Thymus (tissue), 11 donors: ENCODE measurements around the gene GSG1L2. TPM values are rescaled to one million over a fixed set of nuclear protein-coding genes. Genes with fewer than 3 reads are reported as not detected.

Source experiments
- DNase-seq, 9 donors: peaks; one replicate each; pipeline ENCODE4 v3.0.0-alpha.2; 2013; ENCODE audit warnings: low spot score in 9 of 9, low read depth in 6 of 9, missing footprints in 1 of 9
- H3K27ac ChIP-seq, 2 donors: one replicate each; pipeline ENCODE4 v1.5.1; 2013; ENCODE audit warnings: control low read depth in 1 of 2, low read depth in 1 of 2, low read length in 1 of 2, mild to moderate bottlenecking in 1 of 2, moderate library complexity in 1 of 2
- H3K27me3 ChIP-seq, 2 donors: one replicate each; pipeline ENCODE4 v1.5.1; 2013; ENCODE audit warnings: low read length in 1 of 2; ENCODE audit not compliant: control insufficient read depth in 2 of 2, insufficient read depth in 1 of 2
- H3K36me3 ChIP-seq, 2 donors: one replicate each; pipeline ENCODE4 v1.5.1; 2013; ENCODE audit warnings: low read length in 1 of 2, mild to moderate bottlenecking in 1 of 2, moderate library complexity in 1 of 2; ENCODE audit not compliant: control insufficient read depth in 2 of 2, insufficient read depth in 2 of 2
- H3K4me1 ChIP-seq, 2 donors: one replicate each; pipeline ENCODE4 v1.5.1; 2013; ENCODE audit warnings: low read length in 2 of 2; ENCODE audit not compliant: control insufficient read depth in 2 of 2, insufficient read depth in 2 of 2
- H3K4me3 ChIP-seq, 2 donors: one replicate each; pipeline ENCODE4 v1.5.1; 2013; ENCODE audit warnings: low read length in 2 of 2, control low read depth in 1 of 2, mild to moderate bottlenecking in 1 of 2
- H3K9me3 ChIP-seq, 2 donors: one replicate each; pipeline ENCODE4 v1.5.1; 2013; ENCODE audit warnings: low read length in 1 of 2, mild to moderate bottlenecking in 1 of 2; ENCODE audit not compliant: control insufficient read depth in 2 of 2, insufficient read depth in 1 of 2
- WGBS: extraction: QIAGEN DNeasy Blood & Tissue Kit; methylation state at CpG from one replicate; pipeline ENCODE4 v1.1.7; 2013; 5-methylcytosine and 5-hydroxymethylcytosine counted together
- polyA plus RNA-seq: library from polyadenylated mRNA; stranded (reverse); fragments of 200-250 nt; gene quantifications from one replicate; pipeline ENCODE4 v1.2.3, GENCODE V29; 2013
- total RNA-seq: library from RNA; stranded (reverse); fragments of 120-200 nt; gene quantifications from one replicate; pipeline ENCODE4 v1.2.4, GENCODE V29; 2013
- donor health status: healthy.

GSG1L2 gene
- total and polyA plus RNA-seq, 2 donors, result not detected

DNA sequence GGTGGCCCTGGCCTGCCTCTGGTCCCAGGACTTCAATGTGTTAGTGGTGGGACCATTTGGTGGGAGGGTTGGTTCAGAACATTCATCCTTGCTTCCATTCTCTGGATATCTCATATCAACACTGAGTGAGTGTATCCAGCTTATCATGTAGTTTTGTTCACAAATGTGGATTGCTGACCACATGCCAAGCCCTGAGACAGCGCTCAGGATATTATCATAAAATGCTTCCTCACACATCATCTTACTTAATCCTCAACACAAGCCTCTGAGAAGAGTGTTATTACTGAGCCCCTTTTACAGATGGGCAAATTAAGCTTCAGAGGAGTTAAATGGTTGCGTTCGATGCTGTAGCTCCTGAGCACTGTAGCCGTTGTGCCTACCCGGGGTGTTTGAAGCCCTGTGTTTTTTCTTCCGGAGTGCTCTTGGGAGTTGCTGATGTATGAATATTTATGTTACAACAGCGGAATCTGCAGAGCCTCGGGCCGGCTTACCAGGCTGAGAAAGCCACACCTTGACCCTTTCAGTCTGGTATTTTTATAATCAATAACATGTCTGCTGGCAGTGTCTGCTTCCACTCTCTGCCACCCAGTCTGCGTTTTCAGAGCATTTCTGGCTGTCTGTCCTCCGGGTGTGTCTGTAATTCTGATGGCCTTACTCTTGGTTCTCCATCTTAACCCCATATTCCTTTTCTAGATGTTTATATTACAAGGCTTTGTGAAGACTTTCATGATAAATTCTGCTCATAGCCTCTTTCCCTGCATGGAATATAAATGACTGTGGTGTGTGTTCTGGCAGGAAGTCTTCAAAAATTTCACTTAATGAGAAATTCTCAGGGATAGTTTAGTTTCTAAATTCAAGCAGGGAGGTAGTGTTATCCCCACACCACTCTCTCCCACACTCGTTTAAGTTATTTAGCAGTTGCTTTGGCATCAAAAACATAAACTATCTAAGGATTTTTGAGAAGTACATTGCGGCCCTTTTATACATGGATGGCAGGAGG lies 6.7 kb upstream of the GSG1L2 start:
- WGBS, result 86% methylated on average over 13 of the region's 13 CpGs
- Histone ChIP-seq H3K27ac (no peak overlapping the region), H3K4me1 (no peaks in the 10 kb centered on the region), H3K9me3 (no peaks in the 10 kb centered on the region), H3K4me3 (no peak overlapping the region), H3K27me3 (no peaks in the 10 kb centered on the region), H3K36me3 (no peaks in the 10 kb centered on the region)
- no peak for DNase-seq

DNA sequence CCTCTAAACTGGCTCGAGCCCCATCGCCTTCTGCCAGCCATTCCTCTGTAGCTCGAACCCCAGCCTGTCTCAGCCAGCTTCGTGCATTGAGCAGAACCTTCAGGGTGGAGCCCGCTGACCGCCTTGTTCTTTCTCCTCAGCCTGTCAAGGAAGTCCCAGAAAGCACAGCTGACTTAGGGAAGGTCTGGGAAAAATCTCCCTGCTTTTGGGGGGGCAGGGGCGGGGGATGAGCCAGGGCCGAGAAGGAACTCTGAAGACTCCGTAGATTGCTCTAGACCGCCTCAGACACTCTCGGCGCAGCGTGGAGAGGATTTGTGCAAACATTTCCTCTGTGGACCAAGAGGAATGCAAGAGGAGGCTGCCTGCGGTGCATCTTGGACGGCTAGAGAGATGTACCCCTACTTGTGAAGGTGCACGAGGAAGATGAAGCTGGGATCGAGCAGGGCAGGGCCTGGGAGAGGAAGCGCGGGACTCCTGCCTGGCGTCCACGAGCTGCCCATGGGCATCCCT lies 3.8 kb upstream of the GSG1L2 start, which contains the start of gene GLP2R:
Gene GLP2R (plus strand): TSS at position 284 of the 510 bp plus-strand sequence. CDS start 140 bp downstream, at position 424.
- Histone ChIP-seq H3K4me1 (no peaks in the 10 kb centered on the region), H3K27ac (no peak within 1 kb of the TSS), H3K4me3 (no peak within 1 kb of the TSS), H3K27me3 (no peaks in the 10 kb centered on the region), H3K36me3 (no peaks in the 10 kb centered on the region), H3K9me3 (no peaks in the 10 kb centered on the region)
- DNase-seq, result no peak
- 69% methylated on average over 21 of the region's 21 CpGs for WGBS

DNA sequence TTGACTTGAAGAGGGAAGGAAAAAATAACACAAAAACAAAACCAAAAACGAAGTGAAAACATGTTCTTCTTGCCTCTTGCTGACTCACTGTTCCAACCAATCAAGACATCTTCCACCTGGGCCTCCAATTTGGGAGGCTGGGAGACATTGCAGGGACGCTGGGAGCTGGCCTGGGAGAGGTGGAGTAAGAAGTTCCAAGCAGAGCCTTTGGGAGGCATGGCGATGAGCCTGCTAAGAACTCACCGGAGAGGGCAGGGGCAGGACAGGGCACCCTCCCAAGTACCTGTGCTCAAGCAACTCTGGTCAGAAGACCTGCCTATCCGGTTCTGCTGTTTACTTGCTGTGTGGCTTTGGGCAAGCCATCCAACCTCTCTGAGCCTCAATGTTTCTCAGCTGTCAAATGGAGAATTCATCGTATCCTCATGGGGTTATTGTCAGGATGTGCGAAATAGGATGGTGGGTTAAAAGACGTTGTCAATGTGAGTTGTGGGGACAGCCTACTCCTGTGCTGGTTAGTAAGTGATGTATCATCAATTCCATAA lies 3.0 kb upstream of the GSG1L2 start:
- Histone ChIP-seq H3K27ac (no peak overlapping the region), H3K4me3 (no peak overlapping the region), H3K4me1 (no peaks in the 10 kb centered on the region), H3K27me3 (no peaks in the 10 kb centered on the region), H3K36me3 (no peaks in the 10 kb centered on the region), H3K9me3 (no peaks in the 10 kb centered on the region)
- WGBS, result 83% methylated on average over 8 of the region's 8 CpGs
- DNase-seq, result no peak

DNA sequence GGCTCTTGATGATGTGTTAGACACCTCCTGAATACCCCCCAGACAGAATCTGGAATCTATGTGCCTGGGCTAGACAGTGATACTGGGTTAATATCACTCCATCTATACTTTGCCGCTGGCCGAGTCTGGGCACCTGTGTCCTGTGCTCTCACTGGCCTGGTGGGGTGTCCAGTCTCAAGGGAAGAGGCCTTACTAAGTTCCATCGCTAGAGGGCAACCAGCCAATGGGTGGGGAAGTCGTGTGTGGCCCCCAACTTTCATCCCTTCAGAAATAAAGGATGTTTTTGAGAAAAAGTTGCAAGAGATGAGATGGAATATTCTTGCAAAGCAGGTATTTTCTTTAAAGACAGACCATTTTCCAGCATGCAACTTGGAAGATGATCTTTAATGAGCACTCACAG lies 2.2 kb upstream of the GSG1L2 start:
- H3K9me3 ChIP-seq, result no peaks in the 10 kb centered on the region
- no peaks in the 10 kb centered on the region for H3K4me1 ChIP-seq
- no peak overlapping the region for H3K4me3 ChIP-seq
- H3K36me3 ChIP-seq, result no peaks in the 10 kb centered on the region
- no peak overlapping the region for H3K27ac ChIP-seq
- H3K27me3 ChIP-seq, result no peaks in the 10 kb centered on the region
- WGBS, result 60% methylated on average over 4 of the region's 4 CpGs
- no peak for DNase-seq

DNA sequence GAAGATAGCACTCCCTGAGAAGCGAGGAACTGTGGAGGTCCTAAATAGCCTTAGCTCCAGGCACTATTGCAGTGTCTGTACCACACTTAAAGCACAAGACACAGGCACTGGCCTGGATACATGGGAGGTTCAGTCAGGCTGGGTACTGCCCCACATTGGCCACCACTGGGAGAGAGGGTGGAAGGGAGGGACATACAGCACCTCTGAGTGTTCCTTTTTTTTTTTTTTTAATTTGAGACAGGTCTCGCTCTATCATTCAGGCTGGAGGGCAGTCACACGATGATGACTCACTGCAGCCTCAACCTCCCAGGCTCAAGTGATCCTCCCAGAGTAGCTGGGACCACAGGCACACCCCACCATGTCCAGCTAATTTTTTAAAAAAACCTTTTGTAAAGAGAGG lies 1.4 kb downstream of the GSG1L2 start:
- WGBS, result 96% methylated on average over 3 of the region's 3 CpGs
- no peak for DNase-seq
- Histone ChIP-seq H3K9me3 (no peaks in the 10 kb centered on the region), H3K4me3 (no peak overlapping the region), H3K36me3 (no peaks in the 10 kb centered on the region), H3K27ac (no peak overlapping the region), H3K4me1 (no peaks in the 10 kb centered on the region), H3K27me3 (no peaks in the 10 kb centered on the region)

DNA sequence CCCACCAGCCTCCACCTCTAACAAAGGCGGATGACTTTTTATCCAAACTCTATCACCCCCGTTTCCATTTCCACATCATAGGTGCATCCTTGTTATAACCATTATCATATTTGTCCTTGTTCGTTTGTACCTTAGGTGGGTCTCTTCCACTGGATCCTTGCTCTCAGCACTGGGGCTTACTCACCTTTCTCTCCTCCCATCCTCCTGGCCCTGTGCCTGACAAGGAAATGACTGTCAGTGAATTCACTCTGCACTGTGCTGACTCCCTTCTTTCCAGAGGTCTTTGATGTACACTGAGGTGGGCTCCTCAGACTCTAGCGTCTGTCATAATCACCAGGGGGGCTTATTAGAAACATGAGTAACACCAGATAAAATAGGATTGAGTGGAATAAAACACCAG lies 3.1 kb downstream of the GSG1L2 start:
- Histone ChIP-seq H3K27ac (no peak overlapping the region), H3K36me3 (no peaks in the 10 kb centered on the region), H3K4me3 (no peak overlapping the region), H3K4me1 (no peaks in the 10 kb centered on the region), H3K9me3 (no peaks in the 10 kb centered on the region), H3K27me3 (no peaks in the 10 kb centered on the region)
- WGBS, result 85% methylated on average over 4 of the region's 4 CpGs
- DNase-seq, result no peak

DNA sequence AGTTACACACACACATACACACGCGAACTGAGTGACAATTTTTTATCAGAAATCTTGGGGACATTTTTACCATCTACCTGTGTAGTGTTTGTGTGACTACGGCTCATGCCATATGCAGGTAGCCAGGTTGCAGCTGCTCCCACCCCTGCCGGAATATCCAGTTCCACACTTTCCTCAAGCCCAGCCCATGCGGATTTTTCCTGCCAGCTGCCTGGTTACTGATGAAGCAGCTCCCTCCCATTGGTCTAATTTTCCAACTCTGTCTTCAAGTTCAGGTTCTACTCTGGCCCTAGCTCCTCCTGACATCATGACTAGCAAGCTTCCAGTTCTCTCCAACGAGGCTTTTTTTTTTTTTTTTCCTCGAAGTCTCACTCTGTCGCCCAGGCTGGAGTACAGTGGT lies 4.8 kb downstream of the GSG1L2 start:
- H3K27ac ChIP-seq, result no peak overlapping the region
- H3K4me1 ChIP-seq, result no peaks in the 10 kb centered on the region
- peak in 1 of 9 donors; percentile 11 for DNase-seq
- H3K4me3 ChIP-seq, result no peak overlapping the region
- no peaks in the 10 kb centered on the region for H3K9me3 ChIP-seq
- H3K36me3 ChIP-seq, result no peaks in the 10 kb centered on the region
- no peaks in the 10 kb centered on the region for H3K27me3 ChIP-seq
- WGBS, result 67% methylated on average over 8 of the region's 8 CpGs

DNA sequence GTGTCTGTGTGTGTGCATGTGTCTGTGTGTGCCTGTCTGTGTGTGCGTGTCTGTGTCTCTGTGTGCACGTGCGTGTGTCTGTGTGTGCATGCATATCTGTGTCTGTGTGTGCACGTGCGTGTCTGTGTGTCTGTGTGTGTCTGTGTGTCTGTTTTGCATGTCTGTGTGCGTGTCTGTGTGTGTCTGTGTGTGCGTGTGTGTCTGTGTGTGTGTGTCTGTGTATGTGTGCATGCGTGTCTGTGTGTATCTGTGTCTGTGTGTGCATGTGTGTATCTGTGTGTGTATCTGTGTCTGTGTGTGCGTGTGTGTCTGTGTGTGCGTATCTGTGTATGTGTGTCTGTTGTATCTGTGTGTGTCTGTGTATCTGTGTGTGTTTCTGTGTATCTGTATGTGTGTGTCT lies 5.4 kb downstream of the GSG1L2 start:
- DNase-seq, result no peak
- Histone ChIP-seq H3K4me1 (no peaks in the 10 kb centered on the region), H3K4me3 (no peak overlapping the region), H3K27me3 (no peaks in the 10 kb centered on the region), H3K36me3 (no peaks in the 10 kb centered on the region), H3K9me3 (no peaks in the 10 kb centered on the region), H3K27ac (no peak overlapping the region)
- 85% methylated on average over 10 of the region's 10 CpGs for WGBS

DNA sequence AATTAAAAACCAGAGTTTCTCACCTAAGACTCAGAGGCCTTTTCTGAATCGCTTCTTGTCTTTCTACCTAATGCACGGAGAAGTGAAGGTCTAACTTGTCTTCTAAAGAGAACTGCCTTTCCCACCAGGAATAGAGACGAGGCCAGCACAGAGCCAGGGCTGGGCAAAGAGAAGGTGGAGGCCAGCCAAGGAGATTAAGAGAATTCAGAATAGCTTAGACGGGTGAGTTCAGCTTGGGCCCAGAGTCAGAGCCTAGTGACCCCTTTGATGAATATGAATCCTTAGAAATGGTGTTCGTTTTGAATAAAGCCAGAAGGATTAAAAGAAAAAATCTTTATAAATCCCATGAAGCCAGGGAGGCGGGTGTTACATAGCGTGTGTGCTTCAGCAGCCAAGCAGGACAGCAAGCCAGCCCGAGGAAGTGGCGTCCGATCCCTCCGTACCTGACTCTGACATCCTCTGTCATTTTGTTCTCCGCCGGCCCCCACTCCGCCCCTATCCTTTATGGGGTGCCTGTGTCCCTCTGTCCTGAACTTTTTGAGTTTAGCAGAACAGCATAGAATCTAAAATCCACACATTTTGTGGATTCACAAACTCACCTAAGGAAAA lies 7.4 kb downstream of the GSG1L2 start:
- Histone ChIP-seq H3K4me1 (no peaks in the 10 kb centered on the region), H3K36me3 (no peaks in the 10 kb centered on the region), H3K27me3 (no peaks in the 10 kb centered on the region), H3K27ac (no peak overlapping the region), H3K4me3 (no peak overlapping the region), H3K9me3 (no peaks in the 10 kb centered on the region)
- 94% methylated on average over 14 of the region's 14 CpGs for WGBS
- no peak for DNase-seq
